Parathyroid adenoma (tissue), 2 donors: Measurements from ENCODE around the gene EVA1C.

Experiments used
- H2AFZ ChIP-seq: fragments of 300-600 bp; sonication (generic); one replicate; pipeline ENCODE4 v1.7.0; 2017; ENCODE audit warnings: antibody characterized with exemption, mild to moderate bottlenecking
- H3K27ac ChIP-seq: fragments of 300-600 bp; sonication (generic); one replicate; pipeline ENCODE4 v1.7.0; 2017
- H3K27me3 ChIP-seq: fragments of 300-600 bp; sonication (generic); one replicate; pipeline ENCODE4 v1.7.0; 2017; ENCODE audit warnings: low read length; ENCODE audit not compliant: control insufficient read depth, insufficient read depth
- H3K36me3 ChIP-seq: fragments of 300-600 bp; sonication (generic); one replicate; pipeline ENCODE4 v1.7.0; 2017; ENCODE audit warnings: low read length; ENCODE audit not compliant: control insufficient read depth, insufficient read depth
- H3K4me1 ChIP-seq: fragments of 300-600 bp; sonication (generic); one replicate; pipeline ENCODE4 v1.7.0; 2017; ENCODE audit warnings: control low read depth
- H3K4me2 ChIP-seq: fragments of 300-600 bp; sonication (generic); one replicate; pipeline ENCODE4 v1.7.0; 2017; ENCODE audit warnings: low read length
- H3K4me3 ChIP-seq: fragments of 300-600 bp; sonication (generic); one replicate; pipeline ENCODE4 v1.7.0; 2017; ENCODE audit warnings: low read depth, low read length
- H3K79me2 ChIP-seq: fragments of 300-600 bp; sonication (generic); one replicate; pipeline ENCODE4 v1.7.0; 2017; ENCODE audit warnings: control low read depth
- H3K9ac ChIP-seq: fragments of 300-600 bp; sonication (generic); one replicate; pipeline ENCODE4 v1.7.0; 2017; ENCODE audit warnings: mild to moderate bottlenecking
- H3K9me3 ChIP-seq: fragments of 300-600 bp; sonication (generic); one replicate; pipeline ENCODE4 v1.7.0; 2017; ENCODE audit warnings: low read length; ENCODE audit not compliant: control insufficient read depth
- CTCF ChIP-seq: fragments of 300-600 bp; sonication (generic); IDR thresholded peaks from one replicate; pipeline ENCODE4 v1.7.0; 2017; ENCODE audit warnings: antibody characterized with exemption, mild to moderate bottlenecking
- donor health status: primary hyperparathyroidism.

The EVA1C gene

GRCh38 chr21:32410291-32410690 lies 2.2 kb upstream of the EVA1C start:
- peaks cover 4% of the 10 kb centered on the region for H3K4me1 ChIP-seq
- H3K9ac ChIP-seq: no peak overlapping the region
- no peaks in the 10 kb centered on the region for H3K79me2 ChIP-seq
- no peaks in the 10 kb centered on the region for H3K27me3 ChIP-seq
- H3K27ac ChIP-seq: peak overlapping the region; percentile 98
- H2AFZ ChIP-seq: no peak overlapping the region
- no peak overlapping the region for H3K4me2 ChIP-seq
- no peaks in the 10 kb centered on the region for H3K9me3 ChIP-seq
- no peaks in the 10 kb centered on the region for H3K36me3 ChIP-seq
- TF ChIP-seq CTCF: no peak
- no peak overlapping the region for H3K4me3 ChIP-seq

GRCh38 chr21:32410916-32411315 lies 1.6 kb upstream of the EVA1C start:
- H3K9me3 ChIP-seq: no peaks in the 10 kb centered on the region
- H3K4me2 ChIP-seq: peak overlapping the region; percentile 93
- no peaks in the 10 kb centered on the region for H3K36me3 ChIP-seq
- H3K4me3 ChIP-seq: no peak overlapping the region
- H3K79me2 ChIP-seq: no peaks in the 10 kb centered on the region
- no peak for TF ChIP-seq CTCF
- peak overlapping the region; percentile 98 for H3K27ac ChIP-seq
- no peaks in the 10 kb centered on the region for H3K27me3 ChIP-seq
- no peak overlapping the region for H3K9ac ChIP-seq
- H2AFZ ChIP-seq: peak overlapping the region; percentile 88
- peaks cover 4% of the 10 kb centered on the region for H3K4me1 ChIP-seq

GRCh38 chr21:32411350-32412161 lies 950 bp upstream of the EVA1C start:
- Histone ChIP-seq H3K27me3 (no peaks in the 10 kb centered on the region), H3K4me1 (peaks cover 4% of the 10 kb centered on the region), H3K9ac (peak overlapping the region; percentile 80), H3K36me3 (no peaks in the 10 kb centered on the region), H3K9me3 (no peaks in the 10 kb centered on the region), H2AFZ (peak overlapping the region; percentile 88), H3K79me2 (no peaks in the 10 kb centered on the region), H3K4me3 (peak overlapping the region; percentile 86), H3K4me2 (peak overlapping the region; percentile 93), H3K27ac (peak overlapping the region; percentile 98)
- TF ChIP-seq CTCF: no peak

- peak overlapping the region; percentile 98 for H3K27ac ChIP-seq
- no peaks in the 10 kb centered on the region for H3K36me3 ChIP-seq
- H3K4me1 ChIP-seq: peaks cover 4% of the 10 kb centered on the region
- no peak for TF ChIP-seq CTCF
- peak overlapping the region; percentile 88 for H2AFZ ChIP-seq
- H3K27me3 ChIP-seq: no peaks in the 10 kb centered on the region
- H3K9me3 ChIP-seq: no peaks in the 10 kb centered on the region
- H3K9ac ChIP-seq: peak overlapping the region; percentile 77
- peak overlapping the region; percentile 93 for H3K4me2 ChIP-seq
- H3K79me2 ChIP-seq: peaks cover 4% of the 10 kb centered on the region
- peak overlapping the region; percentile 86 for H3K4me3 ChIP-seq
Measured at GRCh38 chr21:32413015-32413504, 554 bp downstream of the EVA1C start.
